GM21723 (cell line): ENCODE measurements around the gene LIMS3.
A peak's percentile ranks its signal among the peaks of the same experiment; 100 is the strongest.
"Not testable (repeated sequence)": the region's sequence is repeated elsewhere in the genome, so short reads cannot be mapped to it uniquely, and the experiment has no call there.

ENCODE experiments used
- ATAC-seq: cut with Tn5 transposase; IDR thresholded peaks from one replicate; pipeline ENCODE4 v1.9.1; 2021; ENCODE audit warnings: mild to moderate bottlenecking, moderate library complexity; ENCODE audit not compliant: unreplicated experiment

Gene LIMS3

GRCh38 chr2:109898462-109899336, at the start of gene LIMS3:
Gene LIMS3 (plus strand): TSS chr2:109898688. CDS start chr2:109898729, 41 bp downstream.
- ATAC-seq = not testable (repeated sequence)

- peak; percentile 86 for ATAC-seq
Observed at GRCh38 chr2:109871129-109871751, 27.2 kb upstream of the LIMS3 start.

- not testable (repeated sequence) for ATAC-seq
Observed at GRCh38 chr2:109876625-109877024, 21.9 kb upstream of the LIMS3 start.

GRCh38 chr2:109882112-109882511, 16.4 kb upstream of the LIMS3 start:
- not testable (repeated sequence) for ATAC-seq

- not testable (repeated sequence) for ATAC-seq
Observed at GRCh38 chr2:109888414-109888813, 10.1 kb upstream of the LIMS3 start.

- ATAC-seq = not testable (repeated sequence)
Observed at GRCh38 chr2:109889909-109890308, 8.6 kb upstream of the LIMS3 start.

- not testable (repeated sequence) for ATAC-seq
Observed at GRCh38 chr2:109891024-109891423, 7.5 kb upstream of the LIMS3 start.

GRCh38 chr2:109893736-109894135, 4.8 kb upstream of the LIMS3 start:
- ATAC-seq = not testable (repeated sequence)

- ATAC-seq = not testable (repeated sequence)
Observed at GRCh38 chr2:109894141-109894540, 4.3 kb upstream of the LIMS3 start.

GRCh38 chr2:109895090-109895869, 3.2 kb upstream of the LIMS3 start:
- not testable (repeated sequence) for ATAC-seq

GRCh38 chr2:109896212-109896611, 2.3 kb upstream of the LIMS3 start:
- peak; percentile 98 for ATAC-seq

- ATAC-seq = not testable (repeated sequence)
Observed at GRCh38 chr2:109897769-109898461, 573 bp upstream of the LIMS3 start.

GRCh38 chr2:109905796-109906195, 7.3 kb downstream of the LIMS3 start:
- peak; percentile 84 for ATAC-seq

- not testable (repeated sequence) for ATAC-seq
Observed at GRCh38 chr2:109908626-109909025, 10.1 kb downstream of the LIMS3 start.

- ATAC-seq = not testable (repeated sequence)
Observed at GRCh38 chr2:109910789-109911188, 12.3 kb downstream of the LIMS3 start.

- ATAC-seq = not testable (repeated sequence)
Observed at GRCh38 chr2:109913911-109914310, 15.4 kb downstream of the LIMS3 start.

- ATAC-seq = not testable (repeated sequence)
Observed at GRCh38 chr2:109914552-109914951, 16.1 kb downstream of the LIMS3 start.

GRCh38 chr2:109915830-109916229, 17.3 kb downstream of the LIMS3 start:
- ATAC-seq = not testable (repeated sequence)

- ATAC-seq = not testable (repeated sequence)
Observed at GRCh38 chr2:109920162-109920561, 21.7 kb downstream of the LIMS3 start.
